Endometrial microvascular endothelial cells (primary cell): ENCODE data around the gene PCMT1. TPM values are rescaled to one million over a fixed set of nuclear protein-coding genes. Genes with fewer than 3 reads are reported as not detected.
"Not testable (repeated sequence)": the region's sequence is repeated elsewhere in the genome, so short reads cannot be mapped to it uniquely, and the experiment has no call there.

Experiments used
- in situ Hi-C: cut with HindIII; loops from 2 replicates; pipeline ENCODE4 v1.10.0; 2017; ENCODE audit warnings: low sequenced_read_pairs, low pct_unique_long_range_greater_than_20kb; ENCODE audit errors: inconsistent ontology term
- total RNA-seq: library from RNA; depleted of rRNA; stranded (reverse); fragments of >200 nt; gene quantifications from one replicate; pipeline ENCODE4 v1.2.3, GENCODE V29; 2015; ENCODE audit errors: inconsistent ontology term

The PCMT1 gene
- 127 TPM for total RNA-seq

DNA sequence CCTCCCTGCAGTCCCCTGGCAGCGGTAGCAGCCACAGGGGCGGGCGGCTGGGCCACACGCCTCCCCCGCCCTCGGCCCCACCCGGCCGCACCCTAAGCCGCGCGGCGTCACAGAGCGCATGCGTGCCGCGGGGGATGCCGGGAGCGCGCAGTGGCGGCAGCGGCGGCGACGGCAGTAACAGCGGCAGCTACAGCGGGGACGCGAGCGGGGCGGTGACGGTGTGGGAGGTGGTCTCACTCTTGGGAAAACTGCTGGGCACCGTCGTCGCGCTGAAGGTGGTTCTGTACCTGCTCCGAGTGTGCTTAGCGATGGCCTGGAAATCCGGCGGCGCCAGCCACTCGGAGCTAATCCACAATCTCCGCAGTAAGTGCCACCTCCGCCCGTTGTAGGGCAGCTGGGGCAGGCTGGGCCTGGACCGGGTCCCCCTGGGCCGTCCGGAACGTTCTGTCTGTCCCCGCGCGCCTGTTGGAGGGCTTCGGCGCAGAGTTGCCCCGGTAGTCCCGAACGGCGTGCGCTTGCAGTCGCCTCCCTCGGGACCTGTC, at the start of gene PCMT1:
PCMT1 (plus strand) TSS at position 148 of the 542 bp plus-strand sequence; CDS start at position 309, 161 bp downstream.
- in situ Hi-C loops, result no loop called here

DNA sequence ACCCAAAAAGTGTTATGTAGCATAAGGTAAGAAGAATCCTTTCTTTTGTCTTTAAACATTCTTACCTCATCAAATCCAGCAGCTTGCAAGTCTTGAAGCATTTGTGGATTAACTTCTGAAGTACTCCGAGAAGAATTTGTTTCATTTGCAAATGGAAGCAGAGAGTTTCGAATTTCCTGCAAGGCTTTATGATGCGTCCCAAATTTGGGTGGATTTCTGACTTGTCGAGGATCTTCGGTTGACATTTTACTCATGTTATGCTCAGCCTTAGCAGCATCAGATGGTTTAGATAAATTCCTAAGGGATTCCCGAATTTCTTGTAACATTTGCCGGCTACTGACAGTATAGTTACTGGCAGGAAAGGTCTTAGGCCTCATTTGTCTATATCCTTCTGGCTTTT, 47.8 kb upstream of the PCMT1 start:
- in situ Hi-C loops, result no loop called here

DNA sequence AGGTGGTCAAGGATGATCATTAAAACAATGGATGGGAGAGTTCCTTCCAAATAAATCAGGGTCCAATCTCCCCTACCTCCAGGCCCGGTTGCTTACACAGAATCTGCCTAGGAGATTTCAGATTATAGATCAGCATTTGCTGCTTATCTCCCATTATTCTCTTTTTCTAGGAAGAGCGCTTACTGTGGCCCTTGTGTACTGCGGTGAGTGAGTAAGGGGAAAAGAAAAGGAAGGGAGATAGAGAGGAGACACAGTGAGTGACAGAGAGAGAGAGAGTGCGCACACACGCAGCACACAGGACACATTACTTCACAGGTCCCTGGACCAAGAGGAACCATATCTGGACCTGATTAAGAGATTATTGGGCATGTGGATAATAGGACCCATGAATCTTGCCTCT, 37.8 kb upstream of the PCMT1 start:
- in situ Hi-C loops, result no loop called here

DNA sequence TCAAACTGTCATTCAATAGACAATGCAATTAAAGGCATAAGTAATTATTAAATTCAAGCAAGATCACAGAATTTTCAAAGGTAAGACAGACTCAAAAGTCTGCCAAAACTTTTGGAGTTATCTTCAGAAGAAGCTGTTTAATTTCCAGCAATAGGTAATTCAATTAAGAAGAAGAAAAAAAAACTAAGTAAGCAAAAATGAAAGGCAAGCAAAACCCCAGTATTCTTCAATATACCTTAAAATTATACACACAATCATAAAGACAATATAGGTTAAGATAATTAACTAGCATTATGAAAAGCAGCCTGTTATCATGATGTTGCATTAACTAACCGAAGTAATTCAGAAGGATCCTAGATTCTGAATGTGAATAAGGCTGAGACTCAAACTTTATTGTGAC, 35.1 kb upstream of the PCMT1 start:
- in situ Hi-C loops, result no loop called here

DNA sequence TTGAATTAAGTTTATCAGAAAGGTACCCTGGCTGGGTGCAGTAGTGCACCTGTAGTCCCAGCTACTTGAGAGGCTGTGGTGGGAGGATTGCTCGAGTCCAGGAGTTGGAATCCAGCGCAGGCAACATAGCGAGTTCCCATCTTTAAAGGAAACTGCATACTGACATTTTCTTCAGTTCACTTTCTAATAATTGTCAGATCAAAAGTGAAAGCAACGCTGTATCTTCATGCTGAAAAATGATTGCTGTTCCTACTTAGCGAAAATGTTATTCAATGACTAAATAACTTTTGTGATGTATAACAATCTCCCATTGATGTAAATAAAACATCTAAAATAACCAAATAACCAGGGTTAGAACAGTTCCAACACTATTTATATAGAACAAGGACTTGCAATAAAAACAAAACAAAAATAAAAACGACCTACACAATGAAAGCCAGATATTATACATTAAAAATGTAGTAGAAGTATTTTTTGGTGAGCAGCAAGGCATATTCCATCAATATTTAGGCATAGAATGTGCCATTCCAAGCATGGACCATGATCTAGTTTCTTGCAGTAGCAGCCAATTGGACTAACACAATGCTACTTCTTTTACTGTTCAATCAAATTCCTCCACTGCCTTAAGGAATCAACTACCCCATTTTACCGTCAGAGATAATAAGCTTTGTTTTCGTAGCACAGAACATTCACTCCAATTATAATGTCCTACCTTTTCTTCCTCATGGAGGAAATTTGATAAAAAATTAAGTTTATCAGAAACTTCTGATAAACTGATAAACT, 33.2 kb upstream of the PCMT1 start:
- in situ Hi-C loops, result no loop called here

DNA sequence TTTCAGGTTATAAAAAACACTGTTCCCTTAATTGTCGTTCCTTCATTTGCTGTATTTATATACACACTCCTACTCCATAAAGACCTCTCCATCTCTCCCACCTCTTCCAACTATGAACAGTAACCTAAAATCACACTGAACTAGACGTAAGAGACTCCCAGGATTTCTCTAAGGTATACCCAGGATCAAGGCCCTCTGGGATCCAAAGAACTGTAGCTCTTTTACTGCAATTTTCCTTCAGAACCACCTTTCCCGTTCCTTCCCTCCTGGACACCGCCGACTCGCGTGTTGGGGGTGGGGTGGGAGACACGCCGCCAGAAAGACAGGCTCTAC, 32.3 kb upstream of the PCMT1 start:
- in situ Hi-C loops, result no loop called here

DNA sequence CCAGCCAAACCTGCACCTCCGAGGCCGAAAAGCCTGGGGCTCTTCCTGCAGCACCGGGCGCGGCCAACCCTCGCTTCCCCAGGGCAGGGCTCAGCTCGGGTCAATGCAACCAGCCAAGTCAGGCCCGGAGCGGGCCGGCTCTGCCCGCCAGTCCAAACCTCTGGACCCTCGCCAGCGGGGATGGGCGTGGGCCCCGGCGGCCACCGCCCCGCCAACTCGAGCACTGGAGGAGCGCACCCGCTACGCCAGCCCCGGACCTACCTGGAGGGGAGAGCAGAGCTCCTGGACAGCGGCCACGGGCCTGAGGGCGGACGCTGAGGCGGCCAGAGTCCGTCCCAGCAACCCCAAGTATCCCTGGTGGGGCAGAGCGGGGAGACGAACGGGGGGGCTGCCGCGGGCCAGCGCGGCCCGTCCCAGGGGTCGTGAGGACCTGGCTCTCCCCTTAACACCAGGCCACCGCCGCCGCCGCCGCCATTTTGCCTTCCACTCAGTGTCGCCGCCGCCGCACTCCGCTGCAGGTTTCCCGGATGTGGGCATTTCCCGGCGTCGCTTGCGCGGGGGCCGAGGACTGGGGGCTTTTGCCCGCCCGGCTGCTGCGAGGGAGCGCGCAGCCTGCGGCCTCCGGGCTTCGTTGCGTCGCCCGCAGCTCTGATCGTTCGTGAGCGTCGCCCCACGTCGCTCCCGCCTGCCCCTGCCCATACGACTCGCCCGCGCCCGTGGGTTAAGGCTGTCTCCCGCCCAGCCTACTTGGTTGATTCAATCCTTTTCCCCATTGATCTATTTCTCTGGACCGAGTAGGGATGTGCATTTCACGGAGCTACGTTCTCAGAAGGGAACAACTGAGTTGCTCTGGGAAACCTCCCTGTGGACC, 31.7 kb upstream of the PCMT1 start, which contains the start of gene LATS1:
LATS1 (minus strand) TSS at position 514 of the 871 bp plus-strand sequence. CDS start 15,975 bp downstream, outside the sequence.
- in situ Hi-C loops, result no loop called here

DNA sequence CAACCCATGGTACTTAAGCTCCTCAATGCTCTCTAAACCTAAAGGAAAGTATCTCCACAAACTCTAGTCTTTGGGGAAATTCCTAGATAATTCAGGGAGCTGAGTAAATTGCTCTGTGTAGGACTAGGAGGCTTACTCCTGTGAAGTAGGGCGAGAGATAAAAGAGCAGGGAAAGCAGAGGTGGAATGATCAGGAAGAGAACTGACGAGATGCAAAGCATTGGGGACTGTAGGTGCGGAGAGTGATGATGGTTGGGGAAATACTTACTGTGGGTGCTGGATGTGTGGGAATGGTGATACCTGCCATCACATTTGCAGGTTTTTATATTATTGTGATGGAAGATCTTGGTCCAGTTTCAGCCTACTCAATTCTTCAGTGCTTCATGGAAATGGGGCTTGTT, 30.0 kb upstream of the PCMT1 start:
- in situ Hi-C loops, result no loop called here

DNA sequence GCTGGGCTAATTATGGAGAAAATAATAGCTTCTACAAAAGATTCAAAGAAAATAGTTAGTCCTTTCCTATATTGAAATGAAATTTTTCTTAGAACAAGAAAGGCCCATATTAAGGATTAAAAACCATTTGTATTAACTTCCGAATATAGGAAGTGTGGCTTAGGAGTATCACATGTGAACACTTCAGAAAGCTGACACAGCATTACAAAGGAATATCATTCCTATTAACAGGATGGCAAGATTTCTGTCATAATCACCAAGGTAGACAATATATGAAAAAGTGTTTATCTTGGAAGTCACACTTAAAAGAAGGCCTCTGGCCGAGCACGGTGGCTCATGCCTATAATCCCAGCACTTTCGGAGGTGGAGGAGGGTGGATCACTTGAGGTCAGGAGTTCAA, 26.3 kb upstream of the PCMT1 start:
- in situ Hi-C loops, result no loop called here

DNA sequence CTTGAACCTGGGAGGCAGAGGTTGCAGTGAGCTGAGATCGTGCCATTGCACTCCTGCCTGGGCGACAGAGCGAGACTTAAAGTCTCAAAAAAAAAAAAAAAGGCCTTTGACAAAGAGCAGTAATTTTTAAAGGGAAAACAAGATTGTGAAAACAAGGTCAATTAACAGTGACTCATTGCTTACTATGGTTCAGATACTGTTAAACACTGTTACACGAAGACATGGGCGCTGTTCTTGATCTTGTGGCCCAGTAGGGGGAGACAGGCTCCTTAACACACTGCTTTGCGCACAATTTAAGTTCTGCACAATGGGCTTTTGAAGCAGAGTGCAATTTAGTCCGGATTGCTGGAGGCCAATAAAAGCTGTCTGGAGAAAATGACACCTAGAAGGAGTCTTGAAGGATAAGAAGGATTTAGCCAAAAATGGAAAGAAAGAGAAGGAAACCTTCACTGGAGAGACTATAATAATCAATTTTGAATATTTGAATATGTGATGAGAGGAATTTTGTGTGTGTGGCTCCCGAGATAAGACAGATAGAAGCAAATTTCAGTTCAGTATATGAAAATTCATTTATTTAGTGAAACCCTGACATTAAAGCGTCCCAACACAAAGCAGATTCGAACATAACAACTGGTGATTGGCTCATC, 25.6 kb upstream of the PCMT1 start:
- in situ Hi-C loops, result no loop called here

DNA sequence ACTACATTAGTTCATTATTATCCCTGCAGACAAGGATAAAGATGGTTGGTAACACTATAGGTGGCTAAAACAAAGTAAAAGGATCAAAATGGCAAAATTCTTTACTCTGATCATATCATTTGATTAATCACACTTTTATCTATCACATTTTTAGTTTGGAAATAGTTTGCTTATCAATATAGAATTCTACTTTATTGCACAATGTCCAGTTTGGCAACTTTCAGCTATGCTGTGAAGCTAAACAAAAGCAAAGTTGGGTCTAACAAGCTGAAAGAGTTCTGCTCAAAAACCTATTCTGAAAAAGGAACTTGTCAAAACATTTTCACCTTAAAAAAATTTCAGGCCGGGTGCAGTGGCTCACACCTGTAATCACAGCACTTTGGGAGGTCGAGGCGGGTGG, 23.8 kb upstream of the PCMT1 start:
- in situ Hi-C loops, result no loop called here

DNA sequence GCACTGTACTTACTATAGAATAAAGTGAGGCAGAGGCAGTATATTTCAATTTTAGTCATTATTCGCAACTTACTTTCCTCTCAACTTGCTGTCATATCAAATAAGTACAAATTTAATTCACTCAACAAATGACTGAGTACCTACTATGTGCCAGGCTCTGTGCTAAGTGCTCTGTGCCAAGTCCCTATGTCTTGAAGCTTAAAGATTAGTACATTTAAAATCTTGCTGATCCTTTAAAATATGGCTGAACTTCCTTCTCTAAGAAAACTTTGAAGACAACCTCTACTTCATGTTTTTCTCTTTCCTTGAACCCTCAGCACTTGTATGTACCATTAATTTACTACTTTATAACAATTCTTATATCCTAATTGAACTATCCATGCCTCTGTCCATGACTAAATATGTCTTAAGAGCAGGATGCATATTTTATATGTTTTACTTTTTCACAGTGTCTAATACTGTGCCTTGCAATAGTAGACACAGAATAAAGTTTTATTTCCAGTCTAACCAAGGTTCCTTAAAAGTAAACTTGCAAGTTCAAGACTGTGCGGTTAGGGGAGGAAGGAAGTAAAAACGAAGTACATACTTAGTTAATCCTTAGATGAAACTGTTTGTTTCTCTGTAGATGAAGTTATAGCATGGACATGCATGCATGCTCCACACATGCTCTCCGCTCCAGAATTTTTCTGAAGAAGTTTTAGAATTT, 21.6 kb upstream of the PCMT1 start:
- in situ Hi-C loops, result no loop called here

DNA sequence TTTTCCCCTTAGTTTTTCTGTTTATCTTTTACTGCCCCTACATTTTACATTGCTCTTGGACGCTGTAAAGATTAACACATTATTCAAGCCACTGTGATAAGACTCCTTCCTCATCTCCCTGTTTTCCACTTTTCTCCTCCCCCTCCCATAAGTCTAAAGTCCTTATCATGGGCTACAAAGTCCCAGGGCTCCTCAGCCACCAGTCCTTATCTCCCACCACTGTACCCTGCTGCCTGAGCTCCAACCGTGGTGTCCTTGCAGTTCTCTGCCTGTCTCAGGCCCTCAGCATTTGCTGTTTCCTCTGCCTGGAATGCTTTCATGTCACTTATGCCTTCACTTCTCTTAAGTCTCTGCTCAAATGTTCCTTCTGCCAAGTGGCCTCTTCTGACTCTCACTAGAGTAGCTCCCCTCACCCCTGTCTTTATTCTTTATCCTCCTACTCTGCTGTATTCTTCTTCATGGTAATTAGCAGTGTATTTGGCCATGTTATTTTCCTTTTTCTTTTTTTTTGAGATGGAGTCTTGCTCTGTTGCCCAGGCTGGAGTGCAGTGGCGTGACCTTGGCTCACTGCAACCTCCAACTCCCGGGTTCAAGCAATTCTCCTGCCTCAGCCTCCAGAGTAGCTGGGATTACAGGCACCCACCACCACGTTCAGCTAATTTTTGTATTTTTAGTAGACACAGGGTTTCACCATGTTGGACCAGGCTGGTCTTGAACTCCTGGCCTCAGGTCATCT, 20.9 kb upstream of the PCMT1 start:
- in situ Hi-C loops, result no loop called here

DNA sequence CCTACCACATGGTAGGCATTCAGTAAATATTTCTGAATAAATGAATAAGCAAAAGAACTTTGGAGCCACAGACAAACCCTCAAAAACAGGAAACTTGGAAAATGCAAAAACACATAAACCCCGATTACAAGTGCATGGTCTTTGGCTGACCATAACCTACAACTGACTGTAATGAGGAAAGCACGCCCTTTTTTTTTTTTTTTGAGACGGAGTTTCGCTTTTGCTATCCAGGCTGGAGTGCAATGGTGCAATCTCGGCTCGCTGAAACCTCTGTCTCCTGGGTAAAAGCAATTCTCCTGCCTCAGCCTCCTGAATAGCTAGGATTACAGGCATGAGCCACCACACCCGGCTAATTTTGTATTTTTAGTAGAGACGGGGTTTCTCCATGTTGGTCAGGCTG, 19.7 kb upstream of the PCMT1 start:
- in situ Hi-C loops, result no loop called here

DNA sequence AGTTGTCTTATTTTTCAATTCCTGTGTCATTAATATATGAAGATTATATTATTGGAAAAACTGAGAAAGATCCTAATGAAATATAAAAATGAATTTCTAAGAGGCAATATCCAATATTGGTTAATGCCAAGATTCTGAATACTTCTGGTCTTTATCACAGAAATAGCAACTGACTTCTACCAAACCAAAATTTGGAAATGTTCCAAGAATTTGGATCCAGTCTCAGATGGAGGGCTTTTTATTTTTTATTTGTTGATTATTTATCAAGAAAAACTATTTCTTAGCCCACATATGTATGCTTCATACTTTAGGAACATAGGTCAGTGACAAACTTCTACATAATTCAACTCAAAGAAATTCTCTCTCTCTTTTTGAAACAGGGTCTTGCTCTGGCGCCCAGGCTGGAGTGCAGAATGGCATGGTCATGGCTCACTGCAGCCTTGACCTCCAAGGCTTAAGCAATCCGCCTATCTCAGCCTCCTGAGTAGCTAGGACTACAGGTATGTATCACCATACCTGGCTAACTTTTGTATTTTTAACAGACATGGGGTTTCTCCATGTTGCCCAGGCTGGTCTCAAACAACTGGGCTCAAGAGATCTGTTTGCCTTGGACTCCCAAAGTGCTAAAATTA, 16.3 kb upstream of the PCMT1 start:
- in situ Hi-C loops, result no loop called here

DNA sequence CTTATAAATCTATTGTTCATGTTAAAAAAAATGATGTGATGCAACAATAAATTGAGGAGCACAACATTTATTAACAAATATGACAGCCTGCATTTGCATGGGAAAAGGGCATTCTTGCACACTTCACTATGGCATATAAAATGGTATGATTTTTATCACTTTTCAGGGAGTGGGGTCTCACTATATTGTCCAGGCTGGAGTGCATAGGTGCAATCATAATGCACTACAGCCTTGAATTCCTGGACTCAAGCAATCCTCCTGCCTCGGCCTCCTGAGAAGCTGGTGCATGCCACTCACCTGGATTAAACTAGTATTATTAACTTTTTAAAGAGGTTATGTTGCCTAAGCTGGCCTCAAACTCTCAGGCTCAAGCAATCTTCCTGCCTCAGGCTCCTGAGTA, 14.6 kb upstream of the PCMT1 start:
- in situ Hi-C loops, result no loop called here

DNA sequence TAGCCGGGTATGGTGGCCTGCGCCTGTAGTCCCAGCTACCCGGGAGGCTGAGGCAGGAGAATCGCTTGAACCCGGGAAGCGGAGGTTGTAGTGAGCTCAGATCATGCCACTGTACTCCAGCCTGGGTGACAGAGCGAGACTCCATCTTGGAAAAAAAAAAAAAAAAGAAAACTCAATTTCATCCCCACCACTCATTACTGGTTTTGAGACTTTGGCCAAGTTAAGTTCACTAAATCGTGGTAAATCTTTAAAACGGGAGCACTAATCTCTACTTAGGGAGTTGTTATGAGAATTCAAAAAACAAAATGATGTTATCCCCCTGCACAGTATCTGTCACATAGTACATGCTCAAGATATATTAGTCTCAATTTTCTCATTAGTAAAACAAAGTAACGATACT, 4.3 kb upstream of the PCMT1 start:
- in situ Hi-C loops, result not testable (repeated sequence)
